Chondrocyte (in vitro differentiated cells): ENCODE results near the gene YEATS2. TPM values are rescaled to one million over a fixed set of nuclear protein-coding genes. Genes with fewer than 3 reads are reported as not detected.

ENCODE experiments used
- DNase-seq: peaks from one replicate; pipeline ENCODE4 v3.0.0; 2021; ENCODE audit warnings: mixed read lengths, low spot score
- H3K27ac Mint-ChIP-seq: one replicate; pipeline ENCODE4 v1.8.0; 2021; ENCODE audit warnings: mild to moderate bottlenecking, moderate library complexity, mixed read lengths; ENCODE audit not compliant: unreplicated experiment
- H3K27me3 Mint-ChIP-seq: 2 replicates; pipeline ENCODE4 v1.8.0; 2021; ENCODE audit warnings: low read depth, mixed read lengths
- H3K36me3 Mint-ChIP-seq: 2 replicates; pipeline ENCODE4 v1.8.0; 2021; ENCODE audit warnings: low read depth, mixed read lengths
- H3K4me1 Mint-ChIP-seq: 2 replicates; pipeline ENCODE4 v1.8.0; 2021; ENCODE audit warnings: low read depth, mild to moderate bottlenecking, mixed read lengths
- H3K4me3 Mint-ChIP-seq: one replicate; pipeline ENCODE4 v1.8.0; 2021; ENCODE audit warnings: mild to moderate bottlenecking, moderate library complexity, mixed read lengths; ENCODE audit not compliant: unreplicated experiment
- H3K9me3 Mint-ChIP-seq: 2 replicates; pipeline ENCODE4 v1.8.0; 2021; ENCODE audit warnings: low read depth, mixed read lengths
- CTCF ChIP-seq: fragments of 200-600 bp; sonication (generic); IDR thresholded peaks from 2 replicates; pipeline ENCODE4 v1.5.0; 2021; ENCODE audit warnings: antibody characterized with exemption, mild to moderate bottlenecking, moderate library complexity
- long read RNA-seq: library from polyadenylated mRNA; stranded (forward); transcript quantifications from one replicate; pipeline ENCODE4 v2.0.0, GENCODE V29; 2021
- total RNA-seq: library from RNA; stranded (reverse); gene quantifications from 3 replicates; pipeline ENCODE4 v1.2.1, GENCODE V29; 2021

The YEATS2 gene
- 36.3 to 40.9 TPM (median 38.2 TPM) in 3 replicates for total RNA-seq
- long read RNA-seq, full-length matches to known transcripts = 2 of 19 reads
- long read RNA-seq, partial matches to known transcripts = 13 of 19 reads
- long read RNA-seq, other reads (novel, unspliced or antisense) = 4 of 19 reads

- DNase-seq = no peak
These were observed at the start of gene YEATS2 for GRCh38 chr3:183697610-183698317. YEATS2 (plus strand) TSS chr3:183697797; CDS start chr3:183715163, 17,366 bp downstream.

GRCh38 chr3:183650554-183650953 lies 47.0 kb upstream of the YEATS2 start:
- no peaks in the 10 kb centered on the region for H3K27me3 Mint-ChIP-seq
- H3K4me3 Mint-ChIP-seq = no peak overlapping the region
- no peak for DNase-seq
- peaks cover 6% of the 10 kb centered on the region for H3K4me1 Mint-ChIP-seq
- peaks cover 16% of the 10 kb centered on the region for H3K9me3 Mint-ChIP-seq
- peaks cover 32% of the 10 kb centered on the region for H3K36me3 Mint-ChIP-seq
- no peak overlapping the region for H3K27ac Mint-ChIP-seq
- TF ChIP-seq CTCF = no peak

More at GRCh38 chr3:183697610-183698317, at the start of gene YEATS2:
- peak within 1 kb of the TSS; percentile 83 for H3K4me3 Mint-ChIP-seq
- H3K36me3 Mint-ChIP-seq = peaks cover 4% of the 10 kb centered on the region
- peak within 1 kb of the TSS; percentile 92 for H3K27ac Mint-ChIP-seq
- H3K9me3 Mint-ChIP-seq = no peaks in the 10 kb centered on the region
- no peak for TF ChIP-seq CTCF
- peaks cover 45% of the 10 kb centered on the region for H3K4me1 Mint-ChIP-seq
- no peaks in the 10 kb centered on the region for H3K27me3 Mint-ChIP-seq

GRCh38 chr3:183653209-183654064 lies 44.2 kb upstream of the YEATS2 start:
- no peak for DNase-seq
- Mint-ChIP-seq H3K4me1 (peaks cover 6% of the 10 kb centered on the region), H3K4me3 (no peak overlapping the region), H3K27me3 (no peaks in the 10 kb centered on the region), H3K36me3 (peaks cover 39% of the 10 kb centered on the region), H3K9me3 (peaks cover 16% of the 10 kb centered on the region), H3K27ac (no peak overlapping the region)
- no peak for TF ChIP-seq CTCF

GRCh38 chr3:183654727-183655126 lies 42.9 kb upstream of the YEATS2 start:
- peaks cover 44% of the 10 kb centered on the region for H3K36me3 Mint-ChIP-seq

More at GRCh38 chr3:183654727-183655126, 42.9 kb upstream of the YEATS2 start:
- DNase-seq = no peak
- H3K4me3 Mint-ChIP-seq = no peak overlapping the region
- H3K4me1 Mint-ChIP-seq = peaks cover 6% of the 10 kb centered on the region
- H3K27me3 Mint-ChIP-seq = no peaks in the 10 kb centered on the region
- H3K9me3 Mint-ChIP-seq = peaks cover 16% of the 10 kb centered on the region
- no peak overlapping the region for H3K27ac Mint-ChIP-seq
- no peak for TF ChIP-seq CTCF
